NCI-H2227 treated with DMSO at 0.1 percent for 48 hours (cell line): ENCODE measurements around the gene SCYGR8.

Experiments used
- DNase-seq: peaks from one replicate; lab custom pipeline; 2025; lab: John Stamatoyannopoulos, UW

SCYGR8 gene

GRCh38 chr2:227761740-227762476, 16.2 kb downstream of the SCYGR8 start:
- DNase-seq, result no peak

- no peak for DNase-seq
These were observed 20.2 kb downstream of the SCYGR8 start for GRCh38 chr2:227765788-227766372.

- peak; percentile 38 for DNase-seq
These were observed 20.7 kb downstream of the SCYGR8 start for GRCh38 chr2:227766373-227766883.

- DNase-seq, result no peak
These were observed 22.1 kb downstream of the SCYGR8 start for GRCh38 chr2:227767830-227768229.

GRCh38 chr2:227772197-227772661, 26.5 kb downstream of the SCYGR8 start:
- DNase-seq, result no peak

- DNase-seq, result no peak
These were observed 27.2 kb downstream of the SCYGR8 start for GRCh38 chr2:227772932-227773331.

- no peak for DNase-seq
These were observed 28.4 kb downstream of the SCYGR8 start for GRCh38 chr2:227774011-227774624.

- DNase-seq, result no peak
These were observed 29.5 kb downstream of the SCYGR8 start for GRCh38 chr2:227774895-227775842.

- DNase-seq, result no peak
These were observed 35.4 kb downstream of the SCYGR8 start for GRCh38 chr2:227780981-227781615.

GRCh38 chr2:227781841-227782240, 36.1 kb downstream of the SCYGR8 start:
- no peak for DNase-seq

GRCh38 chr2:227782804-227783203, 37.1 kb downstream of the SCYGR8 start:
- no peak for DNase-seq

GRCh38 chr2:227783404-227784138, 37.9 kb downstream of the SCYGR8 start:
- DNase-seq, result no peak

- DNase-seq, result no peak
These were observed 39.6 kb downstream of the SCYGR8 start for GRCh38 chr2:227785293-227785692.

- no peak for DNase-seq
These were observed 42.9 kb downstream of the SCYGR8 start for GRCh38 chr2:227788561-227789018.

- DNase-seq, result no peak
These were observed 44.1 kb downstream of the SCYGR8 start for GRCh38 chr2:227789803-227790202.

- DNase-seq, result no peak
These were observed 47.5 kb downstream of the SCYGR8 start for GRCh38 chr2:227793148-227793712.
